GM10266 (cell line): ENCODE data around the gene JMY.

Experiments
- DNase-seq: peaks from one replicate; pipeline ENCODE4 v3.0.0; 2012; ENCODE audit errors: extremely low spot score
- TF ChIP-seq, protein P1 (sequence below): IDR thresholded peaks from 2 replicates; pipeline ENCODE4 v1.5.1; 2012; ENCODE audit warnings: mild to moderate bottlenecking, low read depth; ENCODE audit not compliant: control insufficient read depth, insufficient read depth; ENCODE audit errors: missing control alignments

The JMY gene

DNA sequence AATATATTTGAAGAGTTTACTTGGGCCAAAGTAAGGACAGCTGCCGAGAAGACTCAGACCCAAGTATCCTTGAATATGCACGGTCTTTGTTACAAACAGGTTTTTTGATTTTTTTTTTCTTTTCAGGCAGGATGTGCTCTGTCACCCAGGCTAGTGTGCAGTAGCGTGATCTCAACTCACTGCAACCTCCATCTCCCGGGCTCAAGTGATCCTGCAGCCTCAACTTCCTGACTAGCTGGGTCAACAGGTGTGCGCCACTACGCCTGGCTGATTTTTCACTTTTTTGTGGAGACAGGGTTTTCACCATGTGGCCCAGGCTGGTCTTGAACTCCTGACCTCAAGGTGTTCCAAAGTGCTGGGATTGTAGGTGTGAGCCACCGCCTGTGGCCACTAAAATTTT, 27.4 kb downstream of the JMY start:
- no peak for DNase-seq
- TF ChIP-seq, protein P1, sequence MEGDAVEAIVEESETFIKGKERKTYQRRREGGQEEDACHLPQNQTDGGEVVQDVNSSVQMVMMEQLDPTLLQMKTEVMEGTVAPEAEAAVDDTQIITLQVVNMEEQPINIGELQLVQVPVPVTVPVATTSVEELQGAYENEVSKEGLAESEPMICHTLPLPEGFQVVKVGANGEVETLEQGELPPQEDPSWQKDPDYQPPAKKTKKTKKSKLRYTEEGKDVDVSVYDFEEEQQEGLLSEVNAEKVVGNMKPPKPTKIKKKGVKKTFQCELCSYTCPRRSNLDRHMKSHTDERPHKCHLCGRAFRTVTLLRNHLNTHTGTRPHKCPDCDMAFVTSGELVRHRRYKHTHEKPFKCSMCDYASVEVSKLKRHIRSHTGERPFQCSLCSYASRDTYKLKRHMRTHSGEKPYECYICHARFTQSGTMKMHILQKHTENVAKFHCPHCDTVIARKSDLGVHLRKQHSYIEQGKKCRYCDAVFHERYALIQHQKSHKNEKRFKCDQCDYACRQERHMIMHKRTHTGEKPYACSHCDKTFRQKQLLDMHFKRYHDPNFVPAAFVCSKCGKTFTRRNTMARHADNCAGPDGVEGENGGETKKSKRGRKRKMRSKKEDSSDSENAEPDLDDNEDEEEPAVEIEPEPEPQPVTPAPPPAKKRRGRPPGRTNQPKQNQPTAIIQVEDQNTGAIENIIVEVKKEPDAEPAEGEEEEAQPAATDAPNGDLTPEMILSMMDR, result no peak

DNA sequence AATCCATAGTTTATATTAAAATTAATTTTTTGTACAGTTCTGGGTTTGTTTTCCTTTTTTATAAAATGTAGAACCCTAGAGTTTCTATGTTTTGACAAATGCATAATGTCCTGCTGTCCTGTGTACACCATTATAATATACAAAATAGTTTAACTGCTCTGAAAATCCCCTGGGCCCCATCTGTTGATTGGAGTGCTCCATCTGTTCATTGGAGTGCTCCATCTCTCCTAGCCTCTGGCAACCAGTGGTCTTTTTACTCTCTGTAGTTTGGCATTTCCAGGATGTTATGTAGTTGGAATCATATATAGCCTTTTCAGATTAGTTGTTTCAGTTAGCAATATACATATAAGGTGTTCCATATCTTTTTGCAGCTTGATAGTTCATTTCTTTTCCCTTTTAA, 31.2 kb downstream of the JMY start:
- TF ChIP-seq, protein P1, result no peak
- no peak for DNase-seq

DNA sequence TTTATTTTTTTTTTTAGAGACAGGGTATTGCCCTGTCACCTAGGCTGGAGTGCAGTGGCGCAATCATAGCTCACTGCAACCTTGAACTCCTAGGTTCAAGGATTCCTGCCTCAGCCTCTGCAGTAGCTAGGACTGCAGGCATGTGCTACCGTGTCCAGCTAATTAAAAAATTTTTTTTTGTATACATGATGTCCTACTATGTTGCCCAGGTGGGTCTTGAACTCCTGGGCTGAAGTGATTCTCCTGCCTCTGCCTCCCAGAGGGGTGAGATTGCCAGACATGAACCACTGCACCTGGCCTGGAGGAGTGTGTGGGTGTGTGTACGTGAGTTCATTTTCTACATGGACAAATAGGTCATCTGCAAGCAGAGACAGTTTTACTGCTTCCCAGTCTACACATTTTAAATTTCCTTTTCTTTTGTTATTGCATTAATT, 33.8 kb downstream of the JMY start:
- TF ChIP-seq, protein P1, result no peak
- DNase-seq, result no peak

GRCh38 chr5:79273341-79273740, 37.4 kb downstream of the JMY start:
- TF ChIP-seq, protein P1, result no peak
- no peak for DNase-seq

DNA sequence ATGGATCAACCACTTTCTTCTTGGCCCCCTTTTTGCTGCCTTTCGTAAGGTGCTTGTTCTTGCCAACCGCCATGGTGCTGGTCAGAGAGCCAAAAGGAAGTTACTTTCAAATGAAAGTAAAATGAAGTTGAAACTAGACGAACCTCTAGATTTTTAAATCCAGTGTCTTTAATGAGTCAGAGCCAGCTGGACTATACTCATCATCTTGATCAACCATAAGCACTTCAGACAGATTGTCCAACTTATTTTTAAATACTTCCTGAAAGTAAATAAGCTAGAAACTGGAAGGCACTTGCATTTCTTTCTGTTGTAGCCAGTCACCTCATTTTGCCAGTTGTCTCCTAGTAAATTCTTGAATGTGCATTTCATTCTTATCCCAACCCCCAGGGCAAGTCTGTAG, 48.9 kb downstream of the JMY start:
- TF ChIP-seq, protein P1, result no peak
- no peak for DNase-seq

GRCh38 chr5:79285285-79285684, 49.4 kb downstream of the JMY start:
- TF ChIP-seq, protein P1, result no peak
- DNase-seq, result no peak

GRCh38 chr5:79285833-79286232, 49.9 kb downstream of the JMY start:
- no peak for DNase-seq

More at GRCh38 chr5:79285833-79286232, 49.9 kb downstream of the JMY start:
- TF ChIP-seq, protein P1, result no peak
